ENCODE data around the gene NOX4.

DNA sequence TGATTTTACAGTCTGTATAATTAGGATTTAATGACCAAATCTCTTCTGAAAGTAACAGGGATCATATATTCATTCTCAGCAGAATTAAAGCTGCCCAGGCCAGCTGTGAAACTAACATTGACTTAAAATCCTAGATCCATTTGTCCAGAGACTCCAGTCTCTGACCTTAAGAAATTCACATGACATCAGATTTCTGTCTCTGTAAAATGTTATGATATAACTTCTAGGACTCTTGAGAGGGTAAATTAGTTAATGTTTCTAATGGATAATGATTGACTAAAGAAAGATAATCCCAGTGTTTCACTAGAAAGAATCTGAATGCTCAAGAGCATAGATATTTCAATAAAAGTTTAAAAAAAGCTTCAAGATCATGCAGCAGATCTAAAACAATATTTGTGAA is 6.3 kb downstream of the NOX4 start:
- TF ChIP-seq, protein P1, sequence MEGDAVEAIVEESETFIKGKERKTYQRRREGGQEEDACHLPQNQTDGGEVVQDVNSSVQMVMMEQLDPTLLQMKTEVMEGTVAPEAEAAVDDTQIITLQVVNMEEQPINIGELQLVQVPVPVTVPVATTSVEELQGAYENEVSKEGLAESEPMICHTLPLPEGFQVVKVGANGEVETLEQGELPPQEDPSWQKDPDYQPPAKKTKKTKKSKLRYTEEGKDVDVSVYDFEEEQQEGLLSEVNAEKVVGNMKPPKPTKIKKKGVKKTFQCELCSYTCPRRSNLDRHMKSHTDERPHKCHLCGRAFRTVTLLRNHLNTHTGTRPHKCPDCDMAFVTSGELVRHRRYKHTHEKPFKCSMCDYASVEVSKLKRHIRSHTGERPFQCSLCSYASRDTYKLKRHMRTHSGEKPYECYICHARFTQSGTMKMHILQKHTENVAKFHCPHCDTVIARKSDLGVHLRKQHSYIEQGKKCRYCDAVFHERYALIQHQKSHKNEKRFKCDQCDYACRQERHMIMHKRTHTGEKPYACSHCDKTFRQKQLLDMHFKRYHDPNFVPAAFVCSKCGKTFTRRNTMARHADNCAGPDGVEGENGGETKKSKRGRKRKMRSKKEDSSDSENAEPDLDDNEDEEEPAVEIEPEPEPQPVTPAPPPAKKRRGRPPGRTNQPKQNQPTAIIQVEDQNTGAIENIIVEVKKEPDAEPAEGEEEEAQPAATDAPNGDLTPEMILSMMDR (conservative IDR thresholded peaks at IDR 0.05): no peak
- TF ChIP-seq EZH2 (IDR thresholded peaks at IDR 0.05; ENCODE audit: low read depth): no peak

Measured in PC-9 (cell line).